ENCODE measurements around the gene ANTKMT. TPM values are rescaled to one million over a fixed set of nuclear protein-coding genes. Genes with fewer than 3 reads are reported as not detected.
A peak's percentile ranks its signal among the peaks of the same experiment; 100 is the strongest.

ANTKMT gene
- total RNA-seq, 6 donors from 2014 or later = 38.7 to 69.7 (median 55.7) TPM

- Histone ChIP-seq H3K36me3 (no peaks in the 10 kb centered on the region), H3K27me3 (no peaks in the 10 kb centered on the region), H3K4me1 (peaks cover 0 to 15% (median 11%) of the 10 kb centered on the region in 4 donors), H3K27ac (peak overlapping the region in 3 of 4 donors; percentile 17 to 79 (median 76)), H3K9me3 (no peaks in the 10 kb centered on the region), H3K4me3 (peak overlapping the region in 2 of 4 donors; percentile 32 to 36)
- TF ChIP-seq POLR2AphosphoS5 (IDR thresholded peaks at IDR 0.05) = no peak
- TF ChIP-seq POLR2A (IDR thresholded peaks at IDR 0.05) = peak in 1 of 4 donors; percentile 12
- TF ChIP-seq EP300 (IDR thresholded peaks at IDR 0.05) = no peak
- no peak for TF ChIP-seq CTCF (IDR thresholded peaks at IDR 0.05)
- WGBS, 2 donors = 49 to 67% methylated on average over 7 to 20 of the region's 22 CpGs
- peak in 1 of 2 donors; percentile 6 for ATAC-seq (ENCODE audit: low FRiP score in 2 of 2)
- peak in 1 of 2 donors; percentile 76 for DNase-seq
These were observed 40.9 kb downstream of the ANTKMT start for GRCh38 chr16:761625-762513.

- Histone ChIP-seq H3K4me3 (peak overlapping the region in 1 of 4 donors; percentile 36), H3K9me3 (no peaks in the 10 kb centered on the region), H3K27me3 (no peaks in the 10 kb centered on the region), H3K27ac (no peak overlapping the region), H3K36me3 (no peaks in the 10 kb centered on the region), H3K4me1 (peaks cover 0 to 15% (median 11%) of the 10 kb centered on the region in 4 donors)
- DNase-seq (peak in 1 of 2 donors; percentile 79), ATAC-seq (ENCODE audit: low FRiP score in 2 of 2) (no peak)
- TF ChIP-seq CTCF (IDR thresholded peaks at IDR 0.05) = no peak
- no peak for TF ChIP-seq POLR2A (IDR thresholded peaks at IDR 0.05)
- TF ChIP-seq POLR2AphosphoS5 (IDR thresholded peaks at IDR 0.05) = no peak
- no peak for TF ChIP-seq EP300 (IDR thresholded peaks at IDR 0.05)
- 89% methylated on average over 14 of the region's 17 CpGs; no CpG with 5 or more reads in 1 of the 2 donors for WGBS, 2 donors
These were observed 41.8 kb downstream of the ANTKMT start for GRCh38 chr16:762595-763268.

GRCh38 chr16:763369-764183 lies 42.6 kb downstream of the ANTKMT start:
- H3K36me3 ChIP-seq = no peaks in the 10 kb centered on the region
- no peak overlapping the region for H3K27ac ChIP-seq
- no peaks in the 10 kb centered on the region for H3K27me3 ChIP-seq
- H3K4me1 ChIP-seq = peaks cover 0 to 15% (median 11%) of the 10 kb centered on the region in 4 donors
- no peak for ATAC-seq (ENCODE audit: low FRiP score in 2 of 2)
- TF ChIP-seq POLR2AphosphoS5 (IDR thresholded peaks at IDR 0.05) (no peak), EP300 (IDR thresholded peaks at IDR 0.05) (no peak), CTCF (IDR thresholded peaks at IDR 0.05) (no peak), POLR2A (IDR thresholded peaks at IDR 0.05) (no peak)
- H3K4me3 ChIP-seq = no peak overlapping the region
- DNase-seq = peak in 1 of 2 donors; percentile 63
- no peaks in the 10 kb centered on the region for H3K9me3 ChIP-seq
- 81 to 86% methylated on average over 4 to 19 of the region's 21 CpGs for WGBS, 2 donors

DNA sequence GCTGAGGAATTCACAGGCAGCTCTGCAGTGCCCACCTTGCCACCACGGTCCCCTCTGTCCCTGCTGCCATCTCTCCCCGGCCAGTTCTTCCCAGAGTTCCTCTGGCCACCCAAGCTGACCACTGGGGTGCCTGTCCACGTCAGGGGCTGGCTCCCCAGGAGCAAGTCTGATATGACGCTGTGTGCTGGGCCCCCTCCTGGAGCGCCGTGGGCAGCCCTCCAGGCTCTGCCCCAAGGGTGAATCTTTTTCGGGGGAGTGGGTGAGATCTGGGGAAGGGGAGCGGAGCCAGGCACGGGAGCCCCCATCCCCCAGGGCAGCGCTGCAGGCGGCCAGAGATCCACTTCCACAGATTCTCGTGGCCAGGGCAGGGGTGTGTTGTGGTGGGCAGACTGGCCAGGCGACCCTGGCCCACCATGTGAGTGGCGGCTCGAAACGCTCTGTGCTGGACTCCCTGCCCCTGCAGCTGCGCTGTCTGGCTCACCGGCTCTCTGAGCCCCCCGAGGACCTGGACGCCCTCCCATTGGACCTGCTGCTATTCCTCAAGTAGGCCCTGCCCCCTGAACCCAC lies 43.3 kb downstream of the ANTKMT start:
- no peak for ATAC-seq (ENCODE audit: low FRiP score in 2 of 2)
- no peaks in the 10 kb centered on the region for H3K36me3 ChIP-seq
- no peak overlapping the region for H3K27ac ChIP-seq
- peaks cover 0 to 12% (median 10%) of the 10 kb centered on the region in 4 donors for H3K4me1 ChIP-seq
- no peaks in the 10 kb centered on the region for H3K27me3 ChIP-seq
- H3K9me3 ChIP-seq = no peaks in the 10 kb centered on the region
- 59 to 80% methylated on average over 8 to 17 of the region's 20 CpGs for WGBS, 2 donors
- no peak overlapping the region for H3K4me3 ChIP-seq
- no peak for TF ChIP-seq EP300 (IDR thresholded peaks at IDR 0.05)
- TF ChIP-seq CTCF (IDR thresholded peaks at IDR 0.05) = no peak
- TF ChIP-seq POLR2A (IDR thresholded peaks at IDR 0.05) = no peak
- TF ChIP-seq POLR2AphosphoS5 (IDR thresholded peaks at IDR 0.05) = no peak
- DNase-seq = peak in 1 of 2 donors; percentile 64
